Sigmoid colon (tissue), 4 donors: ENCODE results near the gene STAT4.

Experiments
- POLR2A ChIP-seq, 2 donors: fragments of 450-650 bp; IDR thresholded peaks; one replicate each; pipeline ENCODE4 v1.6.1; 2016; ENCODE audit warnings: antibody characterized with exemption in 2 of 2, mild to moderate bottlenecking in 2 of 2, moderate library complexity in 2 of 2
- POLR2AphosphoS5 ChIP-seq, 4 donors: sonication (generic); formaldehyde crosslinking; IDR thresholded peaks; one replicate each; pipeline ENCODE4 v1.6.1; 2017; ENCODE audit warnings: antibody characterized with exemption in 4 of 4
- TF ChIP-seq, protein P1 (sequence below), 4 experiments: fragments of 450-650 bp in 3 of 4; fragments of 200-600 bp in 1 of 4; IDR thresholded peaks; one replicate each; pipeline ENCODE4 v1.5.1; 2016 to 2019; ENCODE audit warnings: antibody characterized with exemption in 4 of 4, mild to moderate bottlenecking in 3 of 4, moderate library complexity in 2 of 4

GRCh38 chr2:191199929-191200512 is 49.2 kb upstream of the STAT4 start:
- TF ChIP-seq, protein P1, sequence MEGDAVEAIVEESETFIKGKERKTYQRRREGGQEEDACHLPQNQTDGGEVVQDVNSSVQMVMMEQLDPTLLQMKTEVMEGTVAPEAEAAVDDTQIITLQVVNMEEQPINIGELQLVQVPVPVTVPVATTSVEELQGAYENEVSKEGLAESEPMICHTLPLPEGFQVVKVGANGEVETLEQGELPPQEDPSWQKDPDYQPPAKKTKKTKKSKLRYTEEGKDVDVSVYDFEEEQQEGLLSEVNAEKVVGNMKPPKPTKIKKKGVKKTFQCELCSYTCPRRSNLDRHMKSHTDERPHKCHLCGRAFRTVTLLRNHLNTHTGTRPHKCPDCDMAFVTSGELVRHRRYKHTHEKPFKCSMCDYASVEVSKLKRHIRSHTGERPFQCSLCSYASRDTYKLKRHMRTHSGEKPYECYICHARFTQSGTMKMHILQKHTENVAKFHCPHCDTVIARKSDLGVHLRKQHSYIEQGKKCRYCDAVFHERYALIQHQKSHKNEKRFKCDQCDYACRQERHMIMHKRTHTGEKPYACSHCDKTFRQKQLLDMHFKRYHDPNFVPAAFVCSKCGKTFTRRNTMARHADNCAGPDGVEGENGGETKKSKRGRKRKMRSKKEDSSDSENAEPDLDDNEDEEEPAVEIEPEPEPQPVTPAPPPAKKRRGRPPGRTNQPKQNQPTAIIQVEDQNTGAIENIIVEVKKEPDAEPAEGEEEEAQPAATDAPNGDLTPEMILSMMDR (IDR thresholded peaks at IDR 0.05): no peak
- TF ChIP-seq POLR2AphosphoS5 (IDR thresholded peaks at IDR 0.05) (no peak), POLR2A (IDR thresholded peaks at IDR 0.05) (no peak)
